ENCODE data around the gene IMMT.

Gene IMMT

GRCh38 chr2:86185517-86186212 is 9.6 kb downstream of the IMMT start:
- no peak for TF ChIP-seq CTCF (conservative IDR thresholded peaks at IDR 0.05; ENCODE audit: low read length)
- no peak for DNase-seq (ENCODE audit: low read depth)
- H3K4me3 ChIP-seq (ENCODE audit: low read length): no peak overlapping the region

GRCh38 chr2:86176597-86176996 is 18.7 kb downstream of the IMMT start:
- no peak overlapping the region for H3K4me3 ChIP-seq (ENCODE audit: low read length)
- no peak for DNase-seq (ENCODE audit: low read depth)
- TF ChIP-seq CTCF (conservative IDR thresholded peaks at IDR 0.05; ENCODE audit: low read length): no peak

- H3K4me3 ChIP-seq (ENCODE audit: low read length): no peak overlapping the region
- TF ChIP-seq CTCF (conservative IDR thresholded peaks at IDR 0.05; ENCODE audit: low read length): no peak
- DNase-seq (ENCODE audit: low read depth): no peak
These were observed 19.4 kb downstream of the IMMT start for GRCh38 chr2:86175828-86176227.

- no peak for DNase-seq (ENCODE audit: low read depth)
- H3K4me3 ChIP-seq (ENCODE audit: low read length): no peak overlapping the region
- no peak for TF ChIP-seq CTCF (conservative IDR thresholded peaks at IDR 0.05; ENCODE audit: low read length)
These were observed 20.8 kb downstream of the IMMT start for GRCh38 chr2:86174445-86174844.

GRCh38 chr2:86172610-86173009 is 22.7 kb downstream of the IMMT start:
- no peak for TF ChIP-seq CTCF (conservative IDR thresholded peaks at IDR 0.05; ENCODE audit: low read length)
- no peak overlapping the region for H3K4me3 ChIP-seq (ENCODE audit: low read length)

GRCh38 chr2:86171295-86171694 is 24.0 kb downstream of the IMMT start:
- H3K4me3 ChIP-seq (ENCODE audit: low read length): no peak overlapping the region
- DNase-seq (ENCODE audit: low read depth): no peak
- TF ChIP-seq CTCF (conservative IDR thresholded peaks at IDR 0.05; ENCODE audit: low read length): no peak

More at GRCh38 chr2:86172610-86173009, 22.7 kb downstream of the IMMT start:
- no peak for DNase-seq (ENCODE audit: low read depth)

- no peak for TF ChIP-seq CTCF (conservative IDR thresholded peaks at IDR 0.05; ENCODE audit: low read length)
- no peak for DNase-seq (ENCODE audit: low read depth)
- no peak overlapping the region for H3K4me3 ChIP-seq (ENCODE audit: low read length)
These were observed 24.8 kb downstream of the IMMT start for GRCh38 chr2:86170449-86170848.
